ENCODE results near the gene ZNF408. TPM values are rescaled to one million over a fixed set of nuclear protein-coding genes. Genes with fewer than 3 reads are reported as not detected.

The ZNF408 gene
- total RNA-seq, 1 experiment from 2014 or later, result 8.7 TPM

DNA sequence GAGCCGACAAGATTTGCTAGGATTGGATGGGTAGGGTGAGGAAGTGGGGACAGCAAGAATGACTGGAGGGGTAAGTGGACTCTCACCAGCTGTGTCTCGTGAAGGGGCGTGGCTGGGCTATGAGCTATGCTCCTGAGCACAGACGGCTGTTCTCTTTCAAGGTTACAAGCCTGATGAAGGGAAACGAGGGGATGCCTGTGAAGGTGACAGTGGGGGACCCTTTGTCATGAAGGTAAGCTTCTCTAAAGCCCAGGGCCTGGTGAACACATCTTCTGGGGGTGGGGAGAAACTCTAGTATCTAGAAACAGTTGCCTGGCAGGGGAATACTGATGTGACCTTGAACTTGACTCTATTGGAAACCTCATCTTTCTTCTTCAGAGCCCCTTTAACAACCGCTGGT lies 38.1 kb downstream of the ZNF408 start:
- Histone ChIP-seq H3K4me3 (no peak overlapping the region), H3K27me3 (no peaks in the 10 kb centered on the region), H3K9me3 (replicated peaks) (no peaks in the 10 kb centered on the region), H3K36me3 (peaks cover 38% of the 10 kb centered on the region), H3K4me1 (no peaks in the 10 kb centered on the region), H3K27ac (no peak overlapping the region)
- no peak for DNase-seq

DNA sequence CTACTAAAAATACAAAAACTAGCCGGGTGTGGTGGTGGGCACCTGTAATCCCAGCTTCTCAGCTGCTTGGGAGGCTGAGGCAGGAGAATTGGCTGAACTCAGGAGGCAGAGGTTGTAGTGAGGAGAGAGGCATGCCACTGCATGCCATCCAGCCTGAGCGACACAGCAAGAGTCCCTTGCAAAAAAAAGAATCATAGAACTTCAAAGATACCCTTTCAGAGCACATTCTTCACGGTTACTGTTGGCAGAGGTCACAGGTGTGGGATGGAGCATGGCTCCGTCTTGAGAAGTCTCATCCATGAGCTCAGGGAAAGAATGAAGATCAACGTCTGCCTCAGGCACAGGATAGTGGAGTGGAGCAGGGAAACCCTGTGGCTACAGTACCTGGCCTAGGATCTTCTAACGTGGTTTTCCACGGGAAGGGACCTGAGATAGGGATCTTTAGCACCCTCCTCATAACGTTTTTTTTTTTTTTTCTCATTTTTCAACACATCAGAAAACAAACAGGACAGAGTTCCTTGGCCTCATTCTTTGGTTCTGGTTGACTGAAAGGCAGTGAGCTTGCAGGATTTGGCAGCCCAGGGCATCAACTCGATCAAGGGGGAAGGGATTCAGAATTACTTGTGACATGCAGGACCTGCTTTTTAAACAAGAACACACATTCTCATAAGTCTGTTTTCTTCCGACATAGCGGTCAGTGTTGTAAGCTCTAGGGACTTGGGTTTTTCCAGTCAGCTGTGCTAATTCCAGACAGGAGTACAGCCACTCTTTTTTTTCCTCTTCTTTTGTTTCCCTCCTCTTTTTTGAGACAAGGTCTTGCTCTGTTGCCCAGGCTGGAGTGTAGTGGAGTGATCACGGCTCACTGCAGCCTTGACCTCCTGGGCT lies 41.0 kb downstream of the ZNF408 start:
- no peaks in the 10 kb centered on the region for H3K27me3 ChIP-seq
- DNase-seq, result no peak
- H3K4me1 ChIP-seq, result no peaks in the 10 kb centered on the region
- no peaks in the 10 kb centered on the region for H3K9me3 ChIP-seq (replicated peaks)
- H3K27ac ChIP-seq, result no peak overlapping the region
- H3K4me3 ChIP-seq, result no peak overlapping the region
- H3K36me3 ChIP-seq, result peaks cover 66% of the 10 kb centered on the region

DNA sequence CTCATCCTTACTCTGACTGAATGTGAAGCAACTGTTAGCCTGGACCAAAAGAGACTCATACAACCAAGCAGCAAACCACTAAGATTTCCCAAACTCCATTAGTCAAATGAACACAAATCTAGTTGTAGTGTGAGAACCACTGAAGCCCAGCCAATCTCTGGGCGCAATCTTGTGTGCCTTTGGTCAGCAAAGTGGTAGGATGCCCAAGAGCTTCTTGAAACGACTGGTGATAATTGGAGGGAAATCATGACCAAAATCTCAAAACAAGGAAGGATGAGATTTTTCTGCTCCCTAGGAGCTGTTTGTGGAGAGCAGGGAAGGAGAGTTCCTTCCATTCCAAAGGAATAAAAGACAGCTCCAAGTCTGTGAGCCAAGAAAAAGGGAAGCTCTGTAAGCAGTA lies 42.2 kb downstream of the ZNF408 start:
- DNase-seq, result no peak
- Histone ChIP-seq H3K27me3 (no peaks in the 10 kb centered on the region), H3K9me3 (replicated peaks) (no peaks in the 10 kb centered on the region), H3K27ac (no peak overlapping the region), H3K36me3 (peaks cover 75% of the 10 kb centered on the region), H3K4me3 (no peak overlapping the region), H3K4me1 (no peaks in the 10 kb centered on the region)

DNA sequence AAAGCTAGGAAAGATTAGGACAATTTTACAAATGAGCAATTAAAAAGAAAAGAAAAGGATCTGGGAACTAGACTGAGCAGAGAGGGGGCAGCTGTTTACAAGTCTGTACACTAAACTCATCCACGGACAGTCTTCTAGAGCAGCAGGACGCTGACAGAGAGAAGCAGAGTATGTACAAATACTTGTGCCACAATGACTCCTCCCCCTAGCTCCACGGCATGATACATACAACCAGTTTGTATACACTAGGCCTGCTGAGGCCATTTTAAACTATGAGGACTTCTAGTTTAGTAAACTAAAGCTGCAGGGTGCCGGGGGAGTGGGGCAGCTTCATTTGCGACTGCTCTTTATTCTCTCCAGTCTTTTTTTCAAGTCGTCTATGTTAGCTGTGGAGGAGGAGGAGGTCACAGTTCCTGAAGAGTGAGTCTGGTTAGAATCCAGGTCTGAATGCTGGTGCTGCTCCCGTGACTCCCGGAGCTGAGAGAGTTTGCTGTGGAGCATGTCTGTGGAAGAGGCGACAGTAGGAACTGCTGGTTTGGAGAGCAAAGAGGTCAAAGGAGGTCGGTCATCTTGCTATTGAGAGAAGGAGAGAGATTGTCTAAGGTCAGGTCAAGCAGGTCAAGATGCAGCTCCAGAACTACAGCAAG lies 43.0 kb downstream of the ZNF408 start:
- DNase-seq, result no peak
- no peaks in the 10 kb centered on the region for H3K9me3 ChIP-seq (replicated peaks)
- H3K27ac ChIP-seq, result no peak overlapping the region
- H3K4me1 ChIP-seq, result no peaks in the 10 kb centered on the region
- H3K4me3 ChIP-seq, result no peak overlapping the region
- H3K36me3 ChIP-seq, result peaks cover 83% of the 10 kb centered on the region
- H3K27me3 ChIP-seq, result no peaks in the 10 kb centered on the region

DNA sequence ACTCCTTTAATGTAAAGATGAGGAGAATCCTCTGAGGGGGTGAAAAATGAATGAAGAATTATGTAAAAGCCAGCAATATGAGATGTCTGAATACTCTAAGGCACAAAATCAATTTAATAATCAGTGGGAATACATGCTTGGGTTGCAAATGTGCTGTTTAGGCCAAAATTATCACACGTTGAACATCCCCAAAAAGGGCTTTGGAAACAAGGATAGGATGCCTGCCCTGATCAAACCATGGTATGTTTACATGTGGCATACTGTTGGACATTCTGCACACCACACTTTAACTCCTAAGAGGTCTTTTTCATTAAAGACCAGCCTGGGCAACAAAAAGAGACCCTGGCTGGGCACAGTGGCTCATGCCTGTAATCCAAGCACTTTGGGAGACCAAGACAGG lies 44.5 kb downstream of the ZNF408 start:
- no peaks in the 10 kb centered on the region for H3K9me3 ChIP-seq (replicated peaks)
- H3K4me1 ChIP-seq, result no peaks in the 10 kb centered on the region
- no peak overlapping the region for H3K27ac ChIP-seq
- no peak for DNase-seq
- no peaks in the 10 kb centered on the region for H3K27me3 ChIP-seq
- no peak overlapping the region for H3K4me3 ChIP-seq
- peaks cover 95% of the 10 kb centered on the region for H3K36me3 ChIP-seq

DNA sequence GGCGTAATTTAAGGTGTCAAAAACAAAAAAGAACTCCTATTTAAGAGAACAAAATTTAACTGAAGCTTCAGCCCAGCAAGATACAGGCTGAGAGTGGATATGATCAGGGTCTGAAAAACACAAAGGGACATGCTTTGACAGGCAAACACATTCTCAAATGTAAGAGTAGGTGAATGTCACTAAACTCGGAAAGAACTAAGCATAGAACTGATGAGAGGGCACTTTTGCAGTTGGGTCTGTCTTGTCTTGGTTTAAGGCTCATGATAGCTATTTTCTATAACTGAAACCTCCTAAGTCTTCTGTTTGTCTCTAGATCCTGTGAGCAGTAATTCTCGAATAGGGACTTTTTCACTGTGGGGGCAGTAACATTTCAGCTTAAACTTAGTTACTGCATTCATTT lies 45.2 kb downstream of the ZNF408 start:
- Histone ChIP-seq H3K27me3 (no peaks in the 10 kb centered on the region), H3K36me3 (peaks cover 96% of the 10 kb centered on the region), H3K4me1 (no peaks in the 10 kb centered on the region), H3K4me3 (no peak overlapping the region), H3K27ac (no peak overlapping the region), H3K9me3 (replicated peaks) (no peaks in the 10 kb centered on the region)
- no peak for DNase-seq

DNA sequence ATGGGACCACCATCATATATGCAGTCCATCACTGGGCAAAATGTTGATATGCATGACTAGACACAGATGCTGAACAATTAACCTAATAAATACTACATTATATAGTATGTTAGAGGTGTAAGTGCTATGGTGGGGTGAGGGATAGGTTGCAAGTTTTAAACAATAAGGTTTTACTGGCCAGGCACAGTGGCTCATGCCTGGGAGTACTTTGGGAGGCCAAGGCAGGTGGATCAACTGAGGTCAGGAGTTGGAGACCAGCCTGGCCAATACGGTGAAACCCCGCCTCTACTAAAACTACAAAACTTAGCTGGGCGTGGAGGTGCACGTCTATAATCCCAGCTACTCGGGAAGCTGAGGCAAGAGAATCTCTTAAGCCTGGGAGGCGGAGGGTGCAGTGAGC lies 46.3 kb downstream of the ZNF408 start:
- no peak for DNase-seq
- Histone ChIP-seq H3K27ac (no peak overlapping the region), H3K27me3 (no peaks in the 10 kb centered on the region), H3K4me1 (no peaks in the 10 kb centered on the region), H3K36me3 (peaks cover 95% of the 10 kb centered on the region), H3K9me3 (replicated peaks) (no peaks in the 10 kb centered on the region), H3K4me3 (no peak overlapping the region)

Other genes with a start within 250 kb of the ZNF408 start
- gene AMBRA1, start 107.0 kb upstream of the ZNF408 start, total RNA-seq (2014; rRNA removed; shearing (Covaris generic)), result 23.1 and 23.4 TPM in 2 replicates
- gene HARBI1, start 83.8 kb upstream of the ZNF408 start, total RNA-seq (2014; rRNA removed; shearing (Covaris generic)), result 8.4 and 9.3 TPM in 2 replicates
- 77.4 and 83.6 TPM in 2 replicates for gene ATG13, start 83.5 kb upstream of the ZNF408 start, total RNA-seq (2014; rRNA removed; shearing (Covaris generic))
- 21.7 and 21.8 TPM in 2 replicates for gene ARHGAP1, start 412 bp upstream of the ZNF408 start, total RNA-seq (2014; rRNA removed; shearing (Covaris generic))
- gene F2, start 18.2 kb downstream of the ZNF408 start, total RNA-seq (2014; rRNA removed; shearing (Covaris generic)), result 0.06 and 0.15 TPM in 2 replicates
- gene CKAP5, start 145.2 kb downstream of the ZNF408 start, total RNA-seq (2014; rRNA removed; shearing (Covaris generic)), result 176 and 184 TPM in 2 replicates
- gene LRP4, start 217.5 kb downstream of the ZNF408 start, total RNA-seq (2014; rRNA removed; shearing (Covaris generic)), result 6.6 and 6.8 TPM in 2 replicates
- 22.3 and 24.5 TPM in 2 replicates for gene CSTPP1, start 235.7 kb downstream of the ZNF408 start, total RNA-seq (2014; rRNA removed; shearing (Covaris generic))

Data from SJCRH30 (cell line).